K562 (cell line): ENCODE data around the gene SLC15A3. TPM values are rescaled to one million over a fixed set of nuclear protein-coding genes. Genes with fewer than 3 reads are reported as not detected.

Experiments
- ATAC-seq: fragments of 200-7000 bp; cut with Tn5 transposase; 3 replicates; pipeline ENCODE4 v1.9.1; 2020; ENCODE audit warnings: moderate library complexity
- BruUV-seq: library from RNA; stranded (reverse); fragments of 400-500 nt; replicated peaks from 2 replicates; lab custom pipeline; 2021; lab: Mats Ljungman, UMichigan
- CTCF ChIA-PET: fragments of 300-600 bp; formaldehyde crosslinking; extraction: SDS; loops from one replicate; lab custom pipeline; 2021; ENCODE audit warnings: low intra/inter-chr PET ratio; lab: Yijun Ruan, JAX
- POLR2A ChIA-PET: fragments of 300-600, 350-650 bp; sonication (Branson Sonifier 250); formaldehyde crosslinking; extraction: SDS; loops from one replicate; lab custom pipeline; 2021; ENCODE audit warnings: antibody characterized with exemption, inconsistent platforms; lab: Yijun Ruan, JAX
- DNase-seq, 4 experiments: peaks; one replicate each; pipeline versions ENCODE4 v3.0.0 to v3.0.0-alpha.2; 2011 to 2018; ENCODE audit warnings: low spot score in 3 of 4, mixed read lengths in 3 of 4; ENCODE audit errors: extremely low read depth in 1 of 4
- FAIRE-seq: peaks from 2 replicates; lab custom pipeline; 2011; peaks lifted over from hg19 to GRCh38; lab: Jason Lieb, UNC
- H2AFZ ChIP-seq: 2 replicates; pipeline ENCODE4 v1.6.0; 2011; ENCODE audit warnings: low read depth, low read length, control low read depth, inconsistent platforms
- H3K27ac ChIP-seq: fragments of 200-600 bp; 3 replicates; pipeline ENCODE4 v1.8.0; 2011; ENCODE audit warnings: low read depth, mild to moderate bottlenecking, control low read depth, inconsistent platforms, low read length, moderate library complexity, mixed read lengths; ENCODE audit errors: extremely low read depth
- H3K27me3 ChIP-seq, 2 experiments: fragments of 300-600 bp in 1 of 2; 2 replicates in 1 of 2; 3 replicates in 1 of 2; pipeline versions ENCODE4 v1.6.0 to v1.8.0; 2011; ENCODE audit warnings: inconsistent platforms in 2 of 2, low read length in 2 of 2, mild to moderate bottlenecking in 1 of 2, mixed read lengths in 1 of 2, moderate library complexity in 1 of 2; ENCODE audit not compliant: control insufficient read depth in 2 of 2, insufficient read depth in 2 of 2
- H3K36me3 ChIP-seq: fragments of 300-600 bp; 3 replicates; pipeline ENCODE4 v1.8.0; 2011; ENCODE audit warnings: mild to moderate bottlenecking, low read length, inconsistent platforms; ENCODE audit not compliant: control insufficient read depth, insufficient read depth
- H3K4me1 ChIP-seq, 2 experiments: fragments of 200-600 bp in 1 of 2; replicated peaks in 1 of 2; 2 replicates in 1 of 2; 3 replicates in 1 of 2; pipeline versions ENCODE4 v1.5.1 to v1.8.0; 2011; ENCODE audit warnings: inconsistent platforms in 2 of 2, low read length in 2 of 2, mild to moderate bottlenecking in 1 of 2, mixed read lengths in 1 of 2, moderate library complexity in 1 of 2; ENCODE audit not compliant: control insufficient read depth in 2 of 2, insufficient read depth in 2 of 2
- H3K4me2 ChIP-seq: 2 replicates; pipeline ENCODE4 v1.6.1; 2011; ENCODE audit warnings: low read length, control low read depth, inconsistent platforms, mixed read lengths; ENCODE audit not compliant: insufficient read depth
- H3K4me3 ChIP-seq: fragments of 200-600 bp; sonication (generic), shearing (Covaris generic); 2 replicates; pipeline ENCODE4 v1.5.1; 2016; ENCODE audit warnings: control low read depth, inconsistent platforms
- H3K79me2 ChIP-seq: fragments of 200-600 bp; 3 replicates; pipeline ENCODE4 v1.8.0; 2011; ENCODE audit warnings: low read length, inconsistent platforms; ENCODE audit not compliant: control insufficient read depth, insufficient read depth
- H3K9ac ChIP-seq, 2 experiments: 2 replicates each; pipeline versions ENCODE4 v1.6.0 to v1.6.1; 2011; ENCODE audit warnings: low read depth in 2 of 2, low read length in 2 of 2, control low read depth in 1 of 2, inconsistent platforms in 1 of 2, mild to moderate bottlenecking in 1 of 2, mixed read lengths in 1 of 2; ENCODE audit not compliant: insufficient read depth in 1 of 2
- H3K9me1 ChIP-seq: one replicate; pipeline ENCODE4 v1.6.0; 2011; ENCODE audit warnings: inconsistent platforms, mild to moderate bottlenecking, low read length, moderate library complexity; ENCODE audit not compliant: control insufficient read depth, insufficient read depth
- H3K9me3 ChIP-seq: replicated peaks from 2 replicates; pipeline ENCODE4 v1.5.1; 2011; ENCODE audit warnings: low read depth, low read length, inconsistent platforms; ENCODE audit not compliant: control insufficient read depth, insufficient read depth
- H4K20me1 ChIP-seq: replicated peaks from 2 replicates; pipeline ENCODE4 v1.6.1; 2011; ENCODE audit warnings: low read length, inconsistent platforms, mixed read lengths; ENCODE audit not compliant: control insufficient read depth, insufficient read depth
- EP400 ChIP-seq: fragments of 450-650 bp; IDR thresholded peaks from 2 replicates; pipeline ENCODE4 v1.6.1; 2017; ENCODE audit warnings: antibody characterized with exemption, mild to moderate bottlenecking, moderate library complexity
- KAT7 ChIP-seq: sonication (generic); formaldehyde crosslinking; IDR thresholded peaks from 2 replicates; pipeline ENCODE4 v1.8.0; 2022; ENCODE audit warnings: missing genetic modification reagents, mild to moderate bottlenecking, borderline replicate concordance
- KLF1 ChIP-seq: fragments of 450-650 bp; IDR thresholded peaks from 2 replicates; pipeline ENCODE4 v1.6.1; 2016; ENCODE audit warnings: missing genetic modification characterization, missing compliant biosample characterization
- NCOR1 ChIP-seq: fragments of 450-650 bp; IDR thresholded peaks from 2 replicates; pipeline ENCODE4 v1.6.1; 2016; ENCODE audit warnings: mild to moderate bottlenecking, moderate library complexity
- NFE2 ChIP-seq: IDR thresholded peaks from 2 replicates; pipeline ENCODE4 v1.6.1; 2014; ENCODE audit warnings: antibody characterized with exemption, low read depth
- NR3C1 ChIP-seq: sonication (generic); formaldehyde crosslinking; IDR thresholded peaks from 2 replicates; pipeline ENCODE4 v1.8.1; 2022; ENCODE audit warnings: missing genetic modification reagents
- PCBP2 ChIP-seq: fragments of 200-400 bp; formaldehyde crosslinking; IDR thresholded peaks from 2 replicates; pipeline ENCODE4 v1.6.1; 2018; ENCODE audit warnings: low read length, low read depth, mild to moderate bottlenecking, moderate library complexity; ENCODE audit not compliant: poor library complexity, severe bottlenecking
- SMARCE1 ChIP-seq: fragments of 450-650 bp; IDR thresholded peaks from 2 replicates; pipeline ENCODE4 v1.7.1; 2016; ENCODE audit warnings: mild to moderate bottlenecking
- SRSF7 ChIP-seq: fragments of 200-400 bp; formaldehyde crosslinking; optimal IDR thresholded peaks from 2 replicates; pipeline ENCODE3; 2017; ENCODE audit warnings: mild to moderate bottlenecking, low read depth, low read length
- STAT6 ChIP-seq: sonication (generic); formaldehyde crosslinking; IDR thresholded peaks from 2 replicates; pipeline ENCODE4 v1.8.1; 2023; ENCODE audit warnings: mild to moderate bottlenecking, missing genetic modification reagents
- TCF7L2 ChIP-seq: fragments of 150-350 bp; IDR thresholded peaks from 2 replicates; pipeline ENCODE4 v1.6.1; 2016; ENCODE audit warnings: low read depth, mild to moderate bottlenecking, low read length, moderate library complexity
- TSHZ1 ChIP-seq: fragments of 250-450 bp; sonication (Bioruptor Pico); IDR thresholded peaks from 2 replicates; pipeline ENCODE4 v1.4.0; 2020; ENCODE audit warnings: mild to moderate bottlenecking, moderate library complexity
- ZNF184 ChIP-seq: sonication (generic); formaldehyde crosslinking; IDR thresholded peaks from 2 replicates; pipeline ENCODE4 v1.5.0; 2020; ENCODE audit warnings: missing genetic modification reagents
- WGBS: fragments of 100-300 bp; shearing (Covaris generic); methylation state at CpG from one replicate; pipeline ENCODE4 v1.1.6; 2016; ENCODE audit warnings: low coverage, mixed read lengths; ENCODE audit not compliant: insufficient coverage; ENCODE audit errors: missing lambda C conversion rate; 5-methylcytosine and 5-hydroxymethylcytosine counted together
- in situ Hi-C: fragments of 300-500 bp; cut with MboI; formaldehyde crosslinking; loops from 4 replicates; pipeline ENCODE4 v1.15.0; 2018; ENCODE audit warnings: inconsistent platforms, mixed read lengths
- intact Hi-C: fragments of 100-400 bp; cut with micrococcal nuclease; formaldehyde crosslinking; loops from 2 replicates; pipeline ENCODE4 v1.14.2; 2022
- polyA plus RNA-seq, 8 experiments: library from polyadenylated mRNA; depleted of rRNA in 4 of 8; stranded (reverse) in 5 of 8; unstranded in 3 of 8; fragments of >200 nt; fragmentation: Nextera tagmentation in 2 of 8; fragmentation: Illumina TruSeq in 1 of 8; extraction: Ambion mirVana in 2 of 8; extraction: Trizol in 1 of 8; gene quantifications; 2 replicates each; pipeline versions ENCODE4 v1.2.1 to v1.2.3, GENCODE V29; 2011 to 2014; ENCODE audit warnings: inconsistent platforms in 1 of 8, missing spikeins in 1 of 8
- total RNA-seq, 7 experiments: library from RNA; depleted of rRNA in 6 of 7; stranded (reverse); fragments of >200 nt in 6 of 7; fragmentation: Illumina TruSeq in 2 of 7; extraction: Trizol in 2 of 7; gene quantifications; 2 replicates each; pipeline versions ENCODE4 v1.2.1 to v1.2.3, GENCODE V29; 2011 to 2021; ENCODE audit warnings: low replicate concordance in 1 of 7

SLC15A3 gene
- total and polyA plus RNA-seq, 9 of the 15 experiments (the other 6 are each of a cell fraction or from before 2014, with no cell fraction given), result 0.07 to 0.27 TPM; not detected in 7

- CTCF ChIA-PET, result no interaction called here
- H3K9me1 ChIP-seq, result no peaks in the 10 kb centered on the region
- intact Hi-C loops (no loop called here), in situ Hi-C loops (no loop called here)
- no peak overlapping the region for H2AFZ ChIP-seq
- 0 out of 2 replicates have a peak, but pooled peaks cover 3% of the 10 kb centered on the region for H4K20me1 ChIP-seq
- no peaks in the 10 kb centered on the region for H3K9me3 ChIP-seq
- H3K4me1 ChIP-seq, result no peaks in the 10 kb centered on the region
- 11% methylated on average over 17 of the region's 17 CpGs for WGBS
- no peaks in the 10 kb centered on the region for H3K36me3 ChIP-seq
- FAIRE-seq, result no peak
- H3K27me3 ChIP-seq, result peaks cover 42 to 69% of the 10 kb centered on the region in 2 experiments
- POLR2A ChIA-PET, result interaction anchor here (0.6 to 0.7 kb wide), 2 partner anchors 154 to 417 kb away, joined by 3 read pairs; no protein-coding TSS in a partner anchor
- no peak for ATAC-seq
- H3K4me3 ChIP-seq, result no peak overlapping the region
- no peak overlapping the region for H3K27ac ChIP-seq
- no peak overlapping the region for H3K4me2 ChIP-seq
- DNase-seq, result no peak
- H3K9ac ChIP-seq, result no peak overlapping the region
- no peaks in the 10 kb centered on the region for H3K79me2 ChIP-seq
- BruUV-seq, result no TSS peak
- TF ChIP-seq EP400, result no peak
- no peak for TF ChIP-seq PCBP2
- no peak for TF ChIP-seq ZNF184 (CRISPR knock-in tag)
- TF ChIP-seq NCOR1, result no peak
- TF ChIP-seq KAT7 (CRISPR knock-in tag), result no peak
- TF ChIP-seq KLF1 (tag), result no peak
- TF ChIP-seq NFE2, result no peak
- TF ChIP-seq SRSF7, result no peak
- TF ChIP-seq TCF7L2, result no peak
- no peak for TF ChIP-seq STAT6
- TF ChIP-seq TSHZ1, result no peak
- TF ChIP-seq NR3C1, result no peak
- TF ChIP-seq SMARCE1, result no peak
Observed at GRCh38 chr11:60985991-60986915, 34.3 kb upstream of the SLC15A3 start.
